K562 (cell line): ENCODE measurements around the gene UBXN2A. TPM values are rescaled to one million over a fixed set of nuclear protein-coding genes. Genes with fewer than 3 reads are reported as not detected.

Experiments
- CC2D1A ChIP-seq: fragments of 450-650 bp; IDR thresholded peaks from 2 replicates; pipeline ENCODE4 v1.6.1; 2017; ENCODE audit warnings: mild to moderate bottlenecking
- EHMT2 ChIP-seq: fragments of 450-650 bp; IDR thresholded peaks from 2 replicates; pipeline ENCODE4 v1.6.1; 2018; ENCODE audit warnings: antibody characterized with exemption
- FOXA1 ChIP-seq: fragments of 450-650 bp; IDR thresholded peaks from 2 replicates; pipeline ENCODE4 v1.6.1; 2016; ENCODE audit warnings: mild to moderate bottlenecking, borderline replicate concordance
- FOXO4 ChIP-seq: fragments of 450-650 bp; formaldehyde crosslinking; IDR thresholded peaks from 2 replicates; pipeline ENCODE4 v1.4.0; 2020; ENCODE audit warnings: mild to moderate bottlenecking, moderate library complexity
- GATA2 ChIP-seq: sonication (generic); formaldehyde crosslinking; IDR thresholded peaks from 2 replicates; pipeline ENCODE4 v1.4.0; 2020; ENCODE audit warnings: mild to moderate bottlenecking, missing genetic modification reagents
- HNRNPK ChIP-seq: fragments of 200-400 bp; formaldehyde crosslinking; IDR thresholded peaks from one replicate; pipeline ENCODE4 v1.6.1; 2018; ENCODE audit warnings: mild to moderate bottlenecking, low read depth, low read length; ENCODE audit not compliant: poor library complexity, severe bottlenecking
- MTA3 ChIP-seq: fragments of 450-650 bp; formaldehyde crosslinking; IDR thresholded peaks from 2 replicates; pipeline ENCODE4 v1.6.1; 2017; ENCODE audit warnings: mild to moderate bottlenecking, borderline replicate concordance
- NFIC ChIP-seq: fragments of 450-650 bp; IDR thresholded peaks from 2 replicates; pipeline ENCODE4 v1.6.1; 2017; ENCODE audit warnings: mild to moderate bottlenecking, inconsistent platforms
- NR0B1 ChIP-seq: fragments of 450-650 bp; IDR thresholded peaks from one replicate; pipeline ENCODE4 v1.6.1; 2018; ENCODE audit warnings: mild to moderate bottlenecking, moderate library complexity; ENCODE audit not compliant: partially characterized antibody
- PCBP1 ChIP-seq: fragments of 200-400 bp; formaldehyde crosslinking; IDR thresholded peaks from 2 replicates; pipeline ENCODE4 v1.6.1; 2018; ENCODE audit warnings: mild to moderate bottlenecking, low read depth, low read length; ENCODE audit not compliant: poor library complexity, severe bottlenecking
- PCBP2 ChIP-seq: fragments of 200-400 bp; formaldehyde crosslinking; IDR thresholded peaks from 2 replicates; pipeline ENCODE4 v1.6.1; 2018; ENCODE audit warnings: low read length, low read depth, mild to moderate bottlenecking, moderate library complexity; ENCODE audit not compliant: poor library complexity, severe bottlenecking
- PPARD ChIP-seq: fragments of 250-450 bp; sonication (Bioruptor Pico); IDR thresholded peaks from 2 replicates; pipeline ENCODE4 v1.8.0; 2022; ENCODE audit warnings: inconsistent platforms, mild to moderate bottlenecking, moderate library complexity
- RHOXF2B ChIP-seq: fragments of 250-450 bp; sonication (Bioruptor Pico); conservative IDR thresholded peaks from 2 replicates; pipeline ENCODE4 v1.5.1; 2021
- SLC30A9 ChIP-seq: fragments of 250-450 bp; sonication (Bioruptor Pico); IDR thresholded peaks from 2 replicates; pipeline ENCODE4 v1.8.0; 2022; ENCODE audit warnings: mild to moderate bottlenecking, moderate library complexity
- SMAD4 ChIP-seq: fragments of 250-450 bp; sonication (Bioruptor Pico); conservative IDR thresholded peaks from 2 replicates; pipeline ENCODE4 v1.8.0; 2021; ENCODE audit warnings: inconsistent platforms, mild to moderate bottlenecking, moderate library complexity
- SNRNP70 ChIP-seq: fragments of 200-400 bp; formaldehyde crosslinking; optimal IDR thresholded peaks from 2 replicates; pipeline ENCODE3; 2017; ENCODE audit warnings: low read depth, low read length
- THRB ChIP-seq: fragments of 450-650 bp; formaldehyde crosslinking; conservative IDR thresholded peaks from 2 replicates; pipeline ENCODE4 v1.4.0; 2022; ENCODE audit warnings: mild to moderate bottlenecking, missing genetic modification characterization
- U2AF1 ChIP-seq: fragments of 200-400 bp; formaldehyde crosslinking; optimal IDR thresholded peaks from 2 replicates; pipeline ENCODE3; 2017; ENCODE audit warnings: mild to moderate bottlenecking, low read depth, low read length, moderate library complexity
- XRCC5 ChIP-seq: fragments of 200-400 bp; formaldehyde crosslinking; IDR thresholded peaks from 2 replicates; pipeline ENCODE4 v1.6.1; 2017; ENCODE audit warnings: low read depth, mild to moderate bottlenecking, low read length
- YY1 ChIP-seq, 3 experiments: IDR thresholded peaks; 2 replicates each; pipeline ENCODE4 v1.6.1; 2011; ENCODE audit warnings: low read length in 2 of 3, mild to moderate bottlenecking in 2 of 3, moderate library complexity in 2 of 3, borderline replicate concordance in 1 of 3, control low read depth in 1 of 3, low read depth in 1 of 3; ENCODE audit not compliant: insufficient read depth in 3 of 3, insufficient replicate concordance in 2 of 3, control insufficient read depth in 1 of 3, insufficient read length in 1 of 3; ENCODE audit errors: extremely low read depth in 1 of 3
- ZNF347 ChIP-seq: fragments of 450-650 bp; formaldehyde crosslinking; IDR thresholded peaks from 2 replicates; pipeline ENCODE4 v1.4.0; 2020; ENCODE audit warnings: low read depth, mild to moderate bottlenecking, moderate library complexity
- ZNF655 ChIP-seq: fragments of 250-450 bp; sonication (Bioruptor Pico); IDR thresholded peaks from 2 replicates; pipeline ENCODE4 v1.5.0; 2021
- ZNF717 ChIP-seq: fragments of 250-450 bp; sonication (Bioruptor Pico); IDR thresholded peaks from 2 replicates; pipeline ENCODE4 v1.5.0; 2021
- polyA plus RNA-seq, 8 experiments: library from polyadenylated mRNA; depleted of rRNA in 4 of 8; stranded (reverse) in 5 of 8; unstranded in 3 of 8; fragments of >200 nt; fragmentation: Nextera tagmentation in 2 of 8; fragmentation: Illumina TruSeq in 1 of 8; extraction: Ambion mirVana in 2 of 8; extraction: Trizol in 1 of 8; gene quantifications; 2 replicates each; pipeline versions ENCODE4 v1.2.1 to v1.2.3, GENCODE V29; 2011 to 2014; ENCODE audit warnings: inconsistent platforms in 1 of 8, missing spikeins in 1 of 8
- total RNA-seq, 7 experiments: library from RNA; depleted of rRNA in 6 of 7; stranded (reverse); fragments of >200 nt in 6 of 7; fragmentation: Illumina TruSeq in 2 of 7; extraction: Trizol in 2 of 7; gene quantifications; 2 replicates each; pipeline versions ENCODE4 v1.2.1 to v1.2.3, GENCODE V29; 2011 to 2021; ENCODE audit warnings: low replicate concordance in 1 of 7

Gene UBXN2A
- total and polyA plus RNA-seq, 9 of the 15 experiments (the other 6 are each of a cell fraction or from before 2014, with no cell fraction given), result 3.4 to 25.6 (median 16.0) TPM

GRCh38 chr2:24009680-24010476 lies 69.6 kb downstream of the UBXN2A start, which contains the start of gene MFSD2B (continued):
- TF ChIP-seq ZNF655 (CRISPR knock-in tag), result peak; percentile 29; the same call in 1 of the 2 replicates
- TF ChIP-seq NFIC, result 0 out of 2 replicates have a peak, but pooled peaks have one; percentile 14
- TF ChIP-seq PCBP1, result no peak
- TF ChIP-seq PCBP2, result no peak
- no peak for TF ChIP-seq CC2D1A
- TF ChIP-seq U2AF1, result no peak
- TF ChIP-seq FOXO4 (CRISPR knock-in tag), result 0 out of 2 replicates have a peak, but pooled peaks have one; percentile 29
- no peak for TF ChIP-seq ZNF717
- no peak for TF ChIP-seq FOXA1
- no peak for TF ChIP-seq ZNF347 (CRISPR knock-in tag)
- no peak for TF ChIP-seq PPARD (CRISPR knock-in tag)
- no peak for TF ChIP-seq GATA2 (CRISPR knock-in tag)
- TF ChIP-seq XRCC5, result no peak
- TF ChIP-seq HNRNPK, result no peak
- TF ChIP-seq NR0B1, result no peak
- 0 out of 2 replicates have a peak, but pooled peaks have one; percentile 62 for TF ChIP-seq SLC30A9
- TF ChIP-seq MTA3, result 0 out of 2 replicates have a peak, but pooled peaks have one; percentile 8
- TF ChIP-seq SNRNP70, result no peak
- no peak for TF ChIP-seq EHMT2
- TF ChIP-seq THRB (CRISPR knock-in tag), result no peak
- no peak for TF ChIP-seq RHOXF2B
- peak; percentile 63 to 90 (median 77) for TF ChIP-seq YY1 (IDR thresholded peaks at IDR 0.05; ENCODE audit: borderline replicate concordance in 1 of 3, control insufficient read depth in 1 of 3, extremely low read depth in 1 of 3, insufficient read depth in 3 of 3, insufficient read length in 1 of 3, insufficient replicate concordance in 2 of 3, low read depth in 1 of 3, low read length in 2 of 3)
- peak; percentile 79 for TF ChIP-seq SMAD4 (CRISPR knock-in tag)
